Measurements from ENCODE around the gene AMFR.

Gene AMFR

DNA sequence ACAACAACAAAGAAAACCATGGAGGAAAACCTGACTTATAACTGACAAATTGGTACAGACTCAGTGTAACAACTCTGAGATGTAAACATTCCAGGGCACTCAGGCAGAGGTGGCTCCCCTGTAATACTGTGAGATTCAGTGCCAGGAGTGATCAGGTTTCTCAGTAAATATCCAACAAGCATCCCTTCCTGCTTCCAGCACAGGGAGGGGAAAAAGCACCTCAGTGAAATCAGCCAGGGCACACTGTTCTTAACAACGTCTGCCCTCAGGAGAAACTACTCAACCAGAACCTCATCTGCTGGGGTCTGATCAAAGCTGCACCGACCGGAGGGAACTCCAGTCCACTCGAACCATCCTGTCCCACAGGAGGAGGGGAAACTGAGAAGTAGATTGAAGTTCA lies 52.3 kb downstream of the AMFR start:
- no peak overlapping the region for H3K4me3 ChIP-seq (ENCODE audit: low read depth, low read length)
- peaks cover 19% of the 10 kb centered on the region for H3K36me3 ChIP-seq
- H3K27me3 ChIP-seq (ENCODE audit: insufficient read depth, low read depth, severe bottlenecking), result no peaks in the 10 kb centered on the region
- no peaks in the 10 kb centered on the region for H3K9me3 ChIP-seq (ENCODE audit: severe bottlenecking)
- no peak for DNase-seq
- TF ChIP-seq, protein P1, sequence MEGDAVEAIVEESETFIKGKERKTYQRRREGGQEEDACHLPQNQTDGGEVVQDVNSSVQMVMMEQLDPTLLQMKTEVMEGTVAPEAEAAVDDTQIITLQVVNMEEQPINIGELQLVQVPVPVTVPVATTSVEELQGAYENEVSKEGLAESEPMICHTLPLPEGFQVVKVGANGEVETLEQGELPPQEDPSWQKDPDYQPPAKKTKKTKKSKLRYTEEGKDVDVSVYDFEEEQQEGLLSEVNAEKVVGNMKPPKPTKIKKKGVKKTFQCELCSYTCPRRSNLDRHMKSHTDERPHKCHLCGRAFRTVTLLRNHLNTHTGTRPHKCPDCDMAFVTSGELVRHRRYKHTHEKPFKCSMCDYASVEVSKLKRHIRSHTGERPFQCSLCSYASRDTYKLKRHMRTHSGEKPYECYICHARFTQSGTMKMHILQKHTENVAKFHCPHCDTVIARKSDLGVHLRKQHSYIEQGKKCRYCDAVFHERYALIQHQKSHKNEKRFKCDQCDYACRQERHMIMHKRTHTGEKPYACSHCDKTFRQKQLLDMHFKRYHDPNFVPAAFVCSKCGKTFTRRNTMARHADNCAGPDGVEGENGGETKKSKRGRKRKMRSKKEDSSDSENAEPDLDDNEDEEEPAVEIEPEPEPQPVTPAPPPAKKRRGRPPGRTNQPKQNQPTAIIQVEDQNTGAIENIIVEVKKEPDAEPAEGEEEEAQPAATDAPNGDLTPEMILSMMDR (IDR thresholded peaks at IDR 0.05; ENCODE audit: low read depth, low read length), result no peak
- no peak overlapping the region for H3K27ac ChIP-seq

DNA sequence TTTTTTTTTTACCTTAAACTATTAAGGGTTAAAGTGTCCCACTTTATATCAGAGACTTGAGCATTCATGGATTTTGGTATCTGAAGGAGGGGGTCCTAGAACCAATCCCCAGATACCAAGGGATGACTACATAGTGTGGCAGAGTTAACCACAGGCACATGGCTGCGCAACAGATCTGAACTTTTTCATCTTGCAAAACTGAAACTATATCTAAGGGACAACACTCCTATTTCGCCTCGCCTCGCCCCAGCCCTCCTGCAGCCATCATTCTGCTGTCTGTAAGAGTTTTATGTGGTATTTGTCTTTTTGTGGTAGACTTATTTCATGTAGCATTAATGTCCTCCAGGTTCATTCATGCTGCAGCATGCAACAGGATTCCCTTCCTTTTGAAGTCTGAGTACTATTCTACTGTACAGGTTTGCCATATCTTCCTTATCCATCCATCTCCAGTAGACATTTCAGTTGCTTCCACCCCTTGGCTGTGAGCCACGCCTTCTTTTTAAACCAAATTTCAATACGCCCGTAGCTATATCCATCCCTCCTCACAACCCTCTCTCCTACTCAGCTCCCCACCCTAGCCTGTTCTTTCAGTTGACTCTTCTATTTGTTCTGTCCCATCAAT lies 53.2 kb downstream of the AMFR start:
- DNase-seq, result no peak
- H3K27me3 ChIP-seq (ENCODE audit: insufficient read depth, low read depth, severe bottlenecking), result no peaks in the 10 kb centered on the region
- H3K36me3 ChIP-seq, result peaks cover 25% of the 10 kb centered on the region
- H3K27ac ChIP-seq, result no peak overlapping the region
- TF ChIP-seq, protein P1 (IDR thresholded peaks at IDR 0.05; ENCODE audit: low read depth, low read length), result no peak
- no peaks in the 10 kb centered on the region for H3K9me3 ChIP-seq (ENCODE audit: severe bottlenecking)
- H3K4me3 ChIP-seq (ENCODE audit: low read depth, low read length), result no peak overlapping the region

DNA sequence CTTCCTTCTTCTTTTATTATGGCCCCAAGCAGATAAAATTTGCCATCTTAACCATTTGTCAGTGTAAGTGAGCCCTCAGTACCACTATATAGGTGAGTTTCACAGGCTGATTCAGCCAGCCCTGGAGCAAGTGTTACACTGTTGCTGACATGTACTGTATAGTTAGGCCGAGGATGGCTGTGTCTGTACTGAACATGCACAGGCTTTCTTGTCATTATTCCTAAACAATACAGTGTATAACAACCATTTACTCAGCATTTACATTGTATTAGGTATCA lies 53.7 kb downstream of the AMFR start:
- no peak overlapping the region for H3K27ac ChIP-seq
- no peaks in the 10 kb centered on the region for H3K27me3 ChIP-seq (ENCODE audit: insufficient read depth, low read depth, severe bottlenecking)
- TF ChIP-seq, protein P1 (IDR thresholded peaks at IDR 0.05; ENCODE audit: low read depth, low read length), result no peak
- DNase-seq, result no peak
- H3K9me3 ChIP-seq (ENCODE audit: severe bottlenecking), result no peaks in the 10 kb centered on the region
- H3K4me3 ChIP-seq (ENCODE audit: low read depth, low read length), result no peak overlapping the region
- peaks cover 30% of the 10 kb centered on the region for H3K36me3 ChIP-seq

DNA sequence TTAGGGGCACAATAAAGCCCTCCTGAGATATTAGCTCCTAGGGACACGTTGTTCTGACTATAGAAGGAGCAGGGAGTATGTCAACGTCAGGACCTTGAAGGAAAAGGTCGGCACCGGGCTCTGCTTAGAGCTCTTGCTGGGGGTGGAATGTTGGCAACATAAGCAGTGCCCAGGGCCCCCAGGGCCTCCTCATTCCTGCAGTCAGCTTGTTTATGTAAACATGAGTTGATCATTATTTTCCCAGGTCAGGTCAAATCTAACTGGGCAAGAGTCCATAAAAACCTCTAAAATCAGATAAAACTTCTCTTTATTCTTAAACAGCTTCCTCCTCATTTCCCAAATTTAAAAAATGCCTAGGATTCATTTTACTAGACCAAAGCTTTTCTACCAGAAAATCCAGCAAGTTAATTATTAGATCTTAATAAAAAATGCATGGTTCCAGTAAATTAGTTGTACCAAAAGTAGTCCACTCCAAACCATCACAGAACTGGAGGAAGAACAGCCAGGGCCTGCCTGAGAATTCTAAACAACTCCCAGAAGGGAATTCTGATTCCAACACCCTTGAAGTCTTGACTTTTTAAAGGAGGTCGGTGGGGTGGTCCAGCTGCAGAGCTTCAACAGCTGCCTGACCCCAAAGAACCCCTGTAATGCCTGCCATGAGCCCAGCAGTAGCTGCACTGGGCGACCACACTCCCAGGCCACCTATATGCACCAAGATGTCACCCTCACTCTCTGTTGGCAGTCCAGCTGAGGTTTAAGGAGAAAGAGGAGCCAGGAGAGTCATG lies 54.3 kb downstream of the AMFR start:
- no peak overlapping the region for H3K4me3 ChIP-seq (ENCODE audit: low read depth, low read length)
- no peak overlapping the region for H3K27ac ChIP-seq
- no peaks in the 10 kb centered on the region for H3K9me3 ChIP-seq (ENCODE audit: severe bottlenecking)
- H3K27me3 ChIP-seq (ENCODE audit: insufficient read depth, low read depth, severe bottlenecking), result no peaks in the 10 kb centered on the region
- no peak for DNase-seq
- peaks cover 32% of the 10 kb centered on the region for H3K36me3 ChIP-seq
- TF ChIP-seq, protein P1 (IDR thresholded peaks at IDR 0.05; ENCODE audit: low read depth, low read length), result no peak

DNA sequence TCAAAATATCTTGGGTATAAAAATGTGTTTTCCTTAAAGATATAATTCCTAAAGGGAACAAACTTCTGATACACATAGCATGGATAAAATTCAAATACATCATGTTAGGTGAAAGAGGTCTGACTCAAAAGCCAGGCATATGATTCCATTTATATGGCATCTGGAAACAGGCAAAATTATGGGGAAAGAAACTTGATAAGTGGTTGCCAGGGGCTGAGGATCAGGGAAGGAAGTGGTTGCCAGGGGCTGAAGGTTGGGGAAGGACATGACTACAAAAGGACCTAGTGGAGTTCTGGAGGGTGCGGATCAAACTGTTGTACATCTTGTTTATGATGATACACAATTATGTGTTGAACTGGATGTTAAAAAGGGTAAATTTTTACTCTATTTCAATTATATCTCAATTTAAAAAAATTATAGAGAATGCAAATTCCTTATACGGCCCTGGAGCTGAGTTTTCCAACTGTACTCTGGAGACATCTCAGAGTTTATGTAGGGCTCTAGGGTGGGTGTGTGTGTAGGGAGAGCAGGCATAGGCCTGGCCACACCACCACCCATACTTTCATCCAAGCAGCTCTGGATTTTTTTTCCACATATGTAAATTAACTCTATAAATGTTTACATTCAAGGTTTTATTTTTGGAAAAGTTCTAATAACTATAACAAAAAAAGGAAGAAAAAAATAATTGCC lies 55.0 kb downstream of the AMFR start:
- Histone ChIP-seq H3K27ac (no peak overlapping the region), H3K36me3 (peaks cover 35% of the 10 kb centered on the region)
- TF ChIP-seq, protein P1 (IDR thresholded peaks at IDR 0.05; ENCODE audit: low read depth, low read length), result no peak

More for the DNA sequence above, 55.0 kb downstream of the AMFR start:
- no peak for DNase-seq
- H3K4me3 ChIP-seq (ENCODE audit: low read depth, low read length), result no peak overlapping the region
- H3K9me3 ChIP-seq (ENCODE audit: severe bottlenecking), result no peaks in the 10 kb centered on the region
- H3K27me3 ChIP-seq (ENCODE audit: insufficient read depth, low read depth, severe bottlenecking), result no peaks in the 10 kb centered on the region
